GM19395 (cell line): ENCODE results near the gene SGIP1.

Experiments used
- ATAC-seq: cut with Tn5 transposase; IDR thresholded peaks from one replicate; pipeline ENCODE4 v1.9.1; 2021; ENCODE audit warnings: mild to moderate bottlenecking, moderate library complexity; ENCODE audit not compliant: unreplicated experiment

SGIP1 gene

DNA sequence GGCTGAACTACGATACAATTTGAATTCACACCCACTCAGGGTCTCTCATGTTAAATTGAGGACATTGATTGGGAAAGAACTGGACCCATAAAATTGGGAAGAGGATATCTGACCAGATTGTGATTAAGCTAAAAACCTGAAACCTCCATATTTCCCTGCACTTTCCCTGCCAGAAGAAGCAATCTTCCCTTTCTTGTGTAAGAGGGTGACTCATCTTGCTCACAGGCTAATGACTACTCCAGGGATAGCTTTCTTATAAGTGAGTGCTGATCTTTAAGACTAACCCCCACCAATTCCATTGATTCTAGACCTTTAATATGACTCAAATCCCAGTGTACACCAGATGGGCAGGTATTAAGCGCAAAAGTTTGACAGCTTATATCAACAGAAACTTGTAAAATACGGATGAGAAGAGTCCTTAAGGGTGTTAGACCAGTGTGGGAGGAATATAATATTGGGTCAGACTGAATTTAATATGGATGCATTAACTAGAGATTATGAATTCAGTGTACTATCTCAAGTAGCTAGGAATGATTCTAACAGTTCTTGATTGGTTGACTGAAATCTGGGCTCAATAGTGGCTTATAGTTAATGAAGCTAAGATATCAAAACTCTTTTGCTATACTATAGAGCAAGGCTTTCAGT lies 12.1 kb upstream of the SGIP1 start:
- ATAC-seq = no peak

DNA sequence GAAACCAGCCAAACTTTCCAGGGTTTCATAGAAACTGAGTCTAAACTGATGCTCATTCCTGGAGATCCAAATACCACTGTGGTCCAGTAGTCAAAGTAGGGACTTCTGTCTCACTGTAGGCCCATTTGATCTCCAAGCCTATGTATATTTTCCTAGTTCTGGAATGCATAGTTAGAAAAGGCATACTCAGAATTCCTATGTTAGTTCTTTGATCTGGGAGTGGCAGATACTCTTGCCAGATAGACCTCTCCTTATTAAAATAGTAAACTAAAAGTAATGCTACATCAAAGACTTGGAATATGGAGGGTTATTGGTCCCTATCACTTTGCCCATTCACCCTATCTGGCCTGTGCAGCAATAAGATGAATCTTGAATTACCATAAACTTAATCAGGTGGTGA lies 10.4 kb upstream of the SGIP1 start:
- no peak for ATAC-seq

DNA sequence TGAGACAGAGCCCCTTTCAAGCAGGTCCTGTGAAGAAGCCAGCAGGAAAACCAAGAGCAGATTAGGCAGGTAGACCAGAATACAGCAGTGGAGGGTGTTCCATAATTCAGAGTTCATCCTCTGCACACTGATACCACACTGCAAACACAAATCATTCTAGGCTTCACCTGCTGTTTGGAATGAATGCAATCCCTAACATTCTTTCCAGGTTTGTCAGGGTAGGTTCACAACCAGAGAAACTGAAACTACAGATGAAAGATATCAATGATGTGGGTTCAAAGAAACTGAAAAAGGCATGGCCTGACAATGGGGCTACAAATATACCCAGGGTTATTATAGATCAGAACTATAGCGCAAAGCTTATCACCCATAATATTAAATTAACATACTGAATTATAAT lies 8.9 kb upstream of the SGIP1 start:
- ATAC-seq = no peak

DNA sequence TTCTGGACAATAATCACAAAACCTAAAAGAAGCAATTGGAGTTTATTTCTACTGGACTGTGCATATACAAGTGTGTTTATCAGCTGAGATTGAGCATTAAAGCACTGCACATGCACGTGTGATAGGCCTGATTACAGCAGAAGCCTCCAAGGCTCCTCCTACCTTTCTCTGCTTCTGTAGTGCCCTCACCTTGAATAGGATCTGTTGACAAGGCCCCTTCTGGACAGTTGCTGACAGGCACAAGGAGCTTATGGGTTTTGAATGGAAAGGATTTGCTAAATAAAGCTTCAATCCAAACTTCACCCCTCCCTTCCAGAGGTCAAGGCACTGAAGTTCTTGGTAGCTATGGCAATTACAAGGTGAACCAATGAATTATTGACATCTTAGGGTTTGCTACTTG lies 7.9 kb upstream of the SGIP1 start:
- ATAC-seq = no peak

DNA sequence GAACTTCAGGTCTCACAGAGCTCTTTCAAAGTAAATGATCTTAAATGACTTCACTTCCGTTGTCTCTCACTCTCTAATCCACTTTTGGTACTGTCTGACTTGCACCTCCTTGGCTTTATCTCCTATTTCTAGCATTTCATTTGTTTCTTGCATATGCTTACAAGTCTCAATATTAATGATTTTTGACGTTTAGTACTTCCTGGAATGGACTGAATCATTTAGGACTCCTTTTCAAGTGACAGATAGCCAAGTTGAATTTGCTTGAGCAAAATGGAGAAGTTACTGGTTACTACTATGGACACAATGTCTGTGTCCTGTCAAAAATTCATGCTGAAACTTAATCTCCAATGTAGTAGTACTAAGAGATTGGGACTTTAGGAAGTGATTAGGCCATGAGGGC lies 7.0 kb upstream of the SGIP1 start:
- ATAC-seq = no peak

DNA sequence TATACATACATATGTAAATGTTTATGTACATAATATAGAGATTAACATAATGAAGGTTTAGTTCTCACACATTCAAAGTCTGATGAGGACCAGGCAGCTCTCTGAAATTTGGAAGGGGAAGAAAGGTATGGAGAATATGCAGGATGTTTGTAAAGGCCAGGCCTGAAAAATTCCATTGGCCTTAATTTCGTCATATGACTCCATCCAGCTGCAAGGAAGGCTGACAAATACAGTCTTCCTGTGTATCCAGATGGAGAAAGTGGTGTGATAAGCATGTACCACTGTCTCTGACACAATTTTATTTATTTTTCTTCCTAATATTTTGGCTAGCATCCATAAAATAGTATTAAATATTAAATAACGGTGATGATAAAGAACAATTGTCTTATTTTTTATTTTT lies 6.3 kb upstream of the SGIP1 start:
- no peak for ATAC-seq

DNA sequence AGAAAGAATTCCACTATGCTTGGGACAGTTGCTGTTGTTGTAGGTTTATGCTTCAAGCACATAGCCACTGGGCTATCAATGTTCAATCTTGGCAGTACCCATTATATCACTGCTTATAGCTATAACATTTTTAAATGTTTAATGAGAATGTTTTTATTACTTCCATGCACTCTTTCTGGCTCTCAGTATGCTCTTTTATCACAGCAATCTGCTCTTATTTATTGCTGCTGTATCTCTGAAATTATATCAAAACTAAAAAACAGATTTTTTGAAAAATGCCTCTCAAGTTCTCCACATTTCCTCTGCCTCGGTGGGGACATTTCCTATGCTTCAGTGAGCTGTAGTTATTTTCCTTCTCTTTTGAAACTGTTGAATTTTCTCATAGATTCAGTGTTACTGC lies 5.4 kb upstream of the SGIP1 start:
- no peak for ATAC-seq

DNA sequence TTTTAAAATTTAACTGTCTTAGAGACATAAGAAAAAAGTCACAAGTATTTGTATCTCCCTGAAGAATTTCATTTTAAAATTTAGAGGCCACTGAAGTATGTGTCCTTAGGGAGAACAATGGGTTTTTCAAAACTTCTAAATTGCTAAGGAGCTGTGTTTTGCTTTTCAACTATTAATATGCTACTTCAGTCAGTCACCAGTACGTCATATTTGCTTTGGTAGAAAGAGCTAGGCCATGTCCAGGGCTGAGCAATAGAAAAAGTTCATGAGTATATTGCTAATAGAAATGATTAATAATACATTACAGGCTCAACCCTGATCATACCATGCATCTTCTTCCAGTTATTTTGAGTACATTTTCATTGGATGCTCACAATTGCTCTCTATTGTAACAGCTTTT lies 1.7 kb upstream of the SGIP1 start:
- ATAC-seq = no peak

DNA sequence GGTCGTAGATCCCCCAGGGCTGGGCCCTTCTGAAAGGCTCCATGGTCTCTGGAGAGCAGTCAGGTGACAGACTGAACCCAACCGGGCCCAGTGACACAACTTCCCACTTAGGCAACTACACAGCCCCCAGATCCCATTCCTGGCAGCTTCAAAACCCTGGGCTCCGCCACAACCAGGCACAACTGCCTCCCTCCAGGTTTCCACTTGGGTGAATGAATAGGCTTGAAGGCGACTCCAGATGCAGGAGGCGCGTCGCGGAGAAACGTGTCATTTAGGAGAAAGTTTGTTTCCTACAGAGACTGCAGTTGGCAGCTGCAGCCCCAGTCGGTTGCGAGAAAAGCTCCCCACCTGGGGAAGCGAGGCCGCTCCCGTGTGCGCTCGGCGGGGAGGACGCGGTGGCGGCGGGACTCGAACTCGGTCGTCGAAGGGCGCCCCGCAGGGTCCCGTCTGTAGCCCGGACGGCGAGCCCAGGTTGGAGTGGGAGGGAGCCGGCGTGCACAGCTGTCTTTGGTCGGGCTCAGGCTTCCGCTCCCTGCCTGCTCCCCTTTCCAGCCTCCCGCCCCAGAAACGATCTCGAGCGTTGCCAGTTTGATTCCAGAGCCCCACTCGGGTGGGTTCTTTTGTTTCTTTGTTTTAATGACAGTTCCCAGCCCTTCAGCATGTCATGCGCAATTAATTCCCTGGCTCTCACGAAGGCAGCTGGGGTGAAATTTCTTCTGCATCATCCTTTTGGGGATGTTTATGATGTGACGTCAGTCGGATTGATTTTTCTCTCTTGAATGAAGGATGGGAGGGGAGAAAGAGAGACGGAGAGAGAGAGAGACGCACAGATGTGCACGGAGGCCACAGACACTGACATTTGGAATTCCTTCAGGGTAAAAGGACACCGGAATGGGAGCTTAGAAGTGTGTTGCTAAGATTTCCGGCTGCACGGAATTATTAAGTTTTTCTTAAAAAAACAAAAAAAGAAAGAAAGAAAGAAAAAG lies 862 bp upstream of the SGIP1 start:
- ATAC-seq = no peak

DNA sequence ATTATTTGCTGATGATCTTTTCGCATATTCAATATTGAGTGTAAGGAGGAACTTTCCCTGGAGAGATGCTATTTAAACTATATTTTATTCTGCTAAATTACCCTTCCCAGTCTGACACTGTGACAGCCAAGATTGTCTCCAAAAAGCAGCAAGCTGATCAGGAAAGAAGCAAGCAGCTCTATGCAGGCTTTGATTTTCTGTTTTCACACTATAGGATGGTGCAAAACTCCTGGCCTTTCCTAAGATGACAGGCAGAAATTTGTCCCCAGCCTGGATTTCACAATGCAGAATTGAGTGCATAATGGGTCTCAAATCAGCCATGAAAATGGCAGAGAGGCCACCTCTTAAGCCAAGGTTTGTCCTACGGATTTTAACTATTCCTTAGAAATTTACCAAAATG lies 1.1 kb downstream of the SGIP1 start:
- ATAC-seq = no peak

DNA sequence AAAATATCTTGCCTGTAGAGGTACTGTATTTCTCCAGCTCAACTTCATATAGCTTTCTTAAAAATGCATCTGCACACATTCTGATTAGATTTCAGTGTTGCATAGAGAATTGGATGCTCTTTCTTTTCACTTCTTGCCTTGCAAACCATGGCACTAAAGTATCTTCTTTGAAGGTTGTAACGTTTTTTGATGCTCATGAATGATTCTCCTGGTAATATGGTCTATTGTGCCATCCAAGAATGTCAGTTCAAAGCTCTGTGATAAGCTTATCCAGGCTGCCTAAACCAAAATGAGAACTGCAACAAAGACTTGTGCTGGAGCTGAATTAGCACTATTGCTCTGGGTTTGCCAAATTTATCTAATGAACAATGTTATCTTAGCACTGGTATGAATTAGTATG lies 1.9 kb downstream of the SGIP1 start:
- no peak for ATAC-seq

DNA sequence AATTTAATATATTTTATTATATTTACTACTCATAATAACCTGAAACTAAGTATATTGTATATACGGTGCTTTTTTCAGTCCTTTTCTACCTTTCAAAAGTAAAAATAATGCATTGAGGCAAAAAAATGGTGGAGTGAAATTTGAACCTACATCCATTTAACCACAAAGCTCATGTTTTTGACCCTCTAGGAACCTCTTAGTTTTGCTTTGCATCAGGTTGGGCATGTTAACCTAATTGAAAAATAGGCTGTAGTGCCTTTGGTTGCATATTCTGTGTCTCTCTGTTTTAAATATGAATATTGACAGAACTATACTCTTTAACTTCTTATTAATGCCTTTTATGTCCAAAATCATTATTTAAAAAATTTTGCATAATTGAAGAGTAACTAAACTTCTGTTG lies 3.8 kb downstream of the SGIP1 start:
- no peak for ATAC-seq

DNA sequence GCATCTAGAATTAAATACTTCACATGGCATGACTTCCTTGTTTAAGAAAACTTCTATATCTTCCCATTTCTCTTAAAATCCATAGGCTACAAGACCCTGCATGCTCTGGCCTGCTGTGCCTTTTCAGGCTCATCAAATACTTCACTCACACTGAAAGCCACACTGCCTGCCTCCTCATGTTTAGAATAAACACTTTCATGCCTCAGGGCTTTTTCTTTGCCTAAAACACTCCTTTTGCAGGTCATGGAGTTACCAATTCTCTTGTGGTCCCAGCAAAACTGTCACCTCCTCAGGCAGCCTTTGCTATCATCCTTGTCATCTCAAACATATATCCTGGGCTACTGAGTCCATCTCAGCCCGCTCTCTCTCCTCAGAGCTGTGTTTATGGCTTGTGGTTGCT lies 5.5 kb downstream of the SGIP1 start:
- ATAC-seq = no peak

DNA sequence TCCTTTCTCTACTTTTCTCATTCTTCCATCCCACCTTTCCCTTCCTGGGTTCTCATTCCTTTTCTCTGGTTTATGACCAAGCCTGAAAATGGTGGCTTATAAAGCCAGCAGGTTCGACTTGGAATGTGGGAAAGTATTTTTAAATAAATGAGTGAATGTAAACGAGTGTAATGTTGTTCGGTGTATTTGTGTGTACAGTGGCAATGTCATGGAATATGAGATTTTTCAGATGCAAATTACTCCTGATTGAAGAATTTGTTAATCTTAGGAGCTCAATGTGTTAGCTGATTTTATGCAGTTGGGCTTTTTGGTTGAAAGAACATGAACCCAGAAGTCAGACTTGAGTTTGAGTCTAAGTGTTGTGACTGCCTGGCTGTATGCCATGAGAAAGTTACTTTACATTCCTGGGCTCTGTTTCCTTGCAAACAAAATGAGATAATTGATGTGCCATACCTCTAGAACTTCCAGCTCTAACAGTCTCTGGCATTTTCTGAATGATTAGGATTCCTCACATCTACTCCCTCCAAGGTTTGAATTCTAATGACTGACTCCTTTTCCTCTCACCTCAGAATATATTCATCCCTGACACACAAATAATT lies 6.6 kb downstream of the SGIP1 start:
- no peak for ATAC-seq

DNA sequence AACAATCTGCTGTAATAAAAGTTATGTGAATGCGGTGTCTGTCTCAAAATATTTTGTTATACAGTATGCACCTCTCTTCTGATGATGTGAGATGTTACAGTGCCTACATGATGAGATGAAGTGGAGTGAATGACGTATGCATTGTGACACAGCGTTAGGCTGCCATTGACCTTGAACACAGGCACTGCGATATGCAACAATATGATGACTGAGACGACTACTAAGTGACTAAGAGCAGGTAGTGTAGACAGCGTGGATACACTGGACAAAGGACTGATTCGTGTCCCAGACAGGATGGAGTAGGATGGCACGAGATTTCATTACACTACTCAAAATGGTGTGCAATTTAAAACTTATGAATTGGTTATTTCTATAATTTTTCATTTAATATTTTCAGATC lies 8.4 kb downstream of the SGIP1 start:
- no peak for ATAC-seq

DNA sequence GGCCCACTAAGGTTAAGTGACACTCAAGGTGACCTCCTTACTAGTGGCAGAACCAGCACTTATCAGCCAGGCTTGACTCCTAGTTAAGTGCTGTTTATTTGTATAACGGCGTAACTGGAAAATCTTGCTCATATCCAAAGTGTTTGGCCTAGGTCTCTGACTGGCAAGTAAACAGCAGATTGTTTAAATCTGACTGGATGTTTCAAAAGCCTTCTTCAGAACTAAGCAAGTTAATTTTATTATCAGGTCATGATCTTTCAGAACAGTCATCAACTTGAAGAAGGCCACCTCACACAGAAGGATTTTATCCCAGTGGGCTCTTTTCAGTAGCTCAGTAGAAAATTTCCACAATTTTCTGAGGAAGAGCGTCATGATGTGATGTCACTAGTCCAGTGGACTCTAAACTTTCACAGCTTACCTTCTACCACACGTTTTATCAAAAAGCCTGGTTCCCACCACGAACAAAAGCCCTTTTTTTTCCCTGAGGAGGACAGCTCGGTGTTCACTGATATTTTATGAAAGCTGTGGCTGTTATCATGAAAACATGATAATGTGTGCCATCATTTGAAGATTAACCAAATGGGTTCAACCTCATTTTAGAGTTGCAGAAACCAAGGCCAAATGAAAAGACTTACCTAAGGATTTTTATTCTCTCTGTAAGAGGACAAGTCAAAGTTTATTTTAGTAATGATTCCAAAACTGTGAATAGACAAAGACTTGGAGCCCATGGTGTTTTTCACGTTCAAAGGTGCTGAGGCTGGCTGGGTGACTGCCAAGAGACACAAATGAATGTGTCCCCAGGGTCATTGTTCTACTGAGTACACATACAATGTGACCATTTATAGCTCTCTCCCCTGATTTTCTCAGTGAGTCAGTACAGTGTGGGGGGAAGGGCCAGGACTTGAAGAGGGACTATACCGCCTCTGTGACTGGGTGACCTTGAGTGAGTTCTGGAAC lies 9.1 kb downstream of the SGIP1 start:
- no peak for ATAC-seq

DNA sequence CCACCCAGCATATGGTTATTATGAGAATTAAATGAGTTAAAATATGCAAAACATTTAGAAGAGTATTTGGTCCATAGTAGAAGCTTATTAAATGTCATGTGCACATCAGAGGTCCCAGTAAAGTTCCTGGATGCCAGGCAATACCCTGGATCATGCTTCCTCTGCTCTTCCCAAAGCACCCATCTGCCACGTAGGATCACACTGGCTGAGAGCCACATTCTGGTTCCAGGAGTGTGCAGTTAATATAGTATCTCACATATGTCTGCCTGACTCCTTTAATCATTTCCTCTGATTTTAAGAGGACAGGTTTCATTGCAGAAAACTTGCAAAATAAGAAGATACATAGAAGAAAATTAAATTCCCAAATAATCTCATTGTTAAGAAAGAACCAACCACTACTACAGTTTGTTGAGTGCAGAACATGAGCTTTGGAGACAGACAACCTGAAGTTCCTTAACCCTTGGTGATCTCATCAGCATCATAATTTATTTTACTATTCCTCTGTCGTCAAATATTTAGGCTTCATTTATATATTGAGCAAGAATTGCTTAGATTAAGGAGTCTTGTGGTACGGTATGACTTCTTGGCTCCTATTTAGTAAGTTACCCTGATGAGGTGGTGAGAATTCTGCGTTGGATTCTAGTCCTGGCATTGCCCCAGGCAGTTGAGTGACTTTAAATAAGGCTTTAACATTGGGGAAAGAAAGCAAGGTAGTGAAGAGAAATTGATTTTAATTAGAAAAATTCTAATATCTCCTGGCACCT lies 12.3 kb downstream of the SGIP1 start:
- no peak for ATAC-seq

DNA sequence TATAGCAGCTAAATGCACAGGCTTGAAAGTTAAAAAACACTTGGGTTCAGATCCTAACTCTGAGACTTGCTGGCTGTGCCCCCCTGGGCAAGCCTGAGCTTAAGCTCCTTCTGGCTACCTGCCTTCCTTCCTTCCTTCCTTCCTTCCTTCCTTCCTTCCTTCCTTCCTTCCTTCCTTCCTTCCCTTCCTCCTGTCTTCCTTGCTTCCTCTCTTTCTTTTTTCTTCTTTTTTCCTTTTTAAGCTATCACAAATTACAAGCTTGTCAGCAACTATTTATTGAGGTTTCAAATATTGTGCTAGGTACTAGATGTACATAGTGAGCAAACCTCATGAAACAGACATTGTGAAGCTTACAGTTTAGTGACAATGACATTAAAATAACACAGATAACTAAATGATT lies 15.1 kb downstream of the SGIP1 start:
- no peak for ATAC-seq

DNA sequence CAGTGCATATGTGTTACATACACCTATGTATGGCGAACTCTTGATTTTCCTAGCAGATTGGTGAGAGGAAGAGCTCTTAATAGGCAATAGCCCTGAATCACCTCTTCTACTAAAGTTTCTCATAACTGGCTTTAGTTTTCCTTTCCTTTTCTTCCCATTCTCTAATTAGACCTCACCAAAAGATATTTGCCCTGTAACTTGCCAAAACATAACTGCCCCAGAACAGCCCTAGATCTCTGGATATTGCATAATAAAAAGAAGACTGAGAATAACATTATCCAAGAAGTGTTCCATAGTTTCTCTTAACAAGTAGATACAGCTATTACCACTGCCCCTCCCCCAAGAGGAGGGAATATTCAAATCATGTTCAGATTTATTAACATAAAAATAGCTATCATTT lies 16.3 kb downstream of the SGIP1 start:
- no peak for ATAC-seq

DNA sequence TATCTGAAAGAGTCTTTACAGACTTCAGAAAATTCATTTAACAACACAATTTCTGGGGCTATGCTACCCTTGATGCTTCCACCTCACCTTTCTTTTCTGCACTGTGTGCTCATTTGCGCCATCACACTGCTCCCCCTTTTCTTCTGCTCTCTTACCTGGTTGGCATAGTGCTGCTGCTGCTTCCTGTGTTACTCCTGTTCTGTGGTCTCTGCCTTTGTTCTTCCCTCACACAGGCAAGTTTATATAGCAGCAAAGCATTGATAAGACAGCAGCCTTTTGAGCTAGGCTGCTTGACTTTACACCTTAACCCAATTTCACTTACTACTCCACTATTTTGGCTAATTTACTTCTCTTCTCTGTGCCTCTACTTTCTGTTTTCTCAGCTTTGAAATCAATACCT lies 18.3 kb downstream of the SGIP1 start:
- no peak for ATAC-seq
